ENCODE data around the gene SH3BP1.

Gene SH3BP1

GRCh38 chr22:37664249-37665101 is 25.0 kb downstream of the SH3BP1 start:
- ChIA-PET POLR2A (no interaction called here), CTCF (interaction anchor here (1.5 to 21.9 kb wide), 4 partner anchors 16 to 58 kb away, joined by 5 to 315 read pairs (median 128); partner anchors contain the start of genes LGALS1 and NOL12)
- no peak for DNase-seq (ENCODE audit: extremely low spot score)
- TF ChIP-seq CTCF (IDR thresholded peaks at IDR 0.05; ENCODE audit: control extremely low read depth, extremely low read depth, low read depth, missing control alignments) = no peak

- DNase-seq (ENCODE audit: extremely low spot score) = no peak
- no peak for TF ChIP-seq CTCF (IDR thresholded peaks at IDR 0.05; ENCODE audit: control extremely low read depth, extremely low read depth, low read depth, missing control alignments)
- POLR2A ChIA-PET = no interaction called here
- CTCF ChIA-PET = interaction anchor here (21.9 kb wide), 1 partner anchor 15 kb away, joined by 315 read pairs; the partner anchor contains the start of genes LGALS1 and NOL12
Observed at GRCh38 chr22:37665487-37665886, 26.0 kb downstream of the SH3BP1 start.

DNA sequence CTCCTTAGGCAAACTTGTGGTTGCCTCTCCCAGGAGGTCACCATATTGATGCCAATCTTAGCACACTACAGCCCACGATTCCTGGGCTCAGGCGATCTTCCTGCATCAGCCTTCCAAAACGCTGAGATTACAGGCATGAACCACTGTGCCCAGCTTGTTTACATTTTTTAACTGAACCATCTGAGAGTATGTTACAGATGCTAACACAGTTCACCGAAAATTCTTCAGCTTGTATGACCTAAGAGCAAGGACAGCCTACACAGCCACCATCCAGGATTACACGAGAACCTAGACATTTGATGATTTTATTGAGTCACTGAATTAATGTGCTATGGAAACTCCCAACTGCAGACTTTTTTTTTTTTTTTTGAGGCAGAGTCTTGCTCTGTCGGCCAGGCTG is 30.1 kb downstream of the SH3BP1 start:
- ChIA-PET POLR2A (interaction anchor here (1.2 kb wide), 1 partner anchor 8 kb away, joined by 4 read pairs; no protein-coding TSS in a partner anchor), CTCF (interaction anchor here (1.0 to 21.9 kb wide), 5 partner anchors 9 to 33 kb away, joined by 3 to 315 read pairs (median 14); partner anchors contain the start of genes LGALS1, NOL12, PDXP and SH3BP1)
- no peak for TF ChIP-seq CTCF (IDR thresholded peaks at IDR 0.05; ENCODE audit: control extremely low read depth, extremely low read depth, low read depth, missing control alignments)
- no peak for DNase-seq (ENCODE audit: extremely low spot score)

- DNase-seq (ENCODE audit: extremely low spot score) = no peak
- CTCF ChIA-PET = interaction anchor here (0.7 to 21.9 kb wide), 7 partner anchors 8 to 47 kb away, joined by 3 to 315 read pairs (median 14); partner anchors contain the start of genes LGALS1, NOL12, PDXP and SH3BP1
- no peak for TF ChIP-seq CTCF (IDR thresholded peaks at IDR 0.05; ENCODE audit: control extremely low read depth, extremely low read depth, low read depth, missing control alignments)
- POLR2A ChIA-PET = interaction anchor here (0.6 to 1.3 kb wide), 3 partner anchors 14 to 266 kb away, joined by 3 to 5 read pairs (median 4); partner anchors contain the start of gene PDXP
Observed at GRCh38 chr22:37672206-37672919, 32.9 kb downstream of the SH3BP1 start.

DNA sequence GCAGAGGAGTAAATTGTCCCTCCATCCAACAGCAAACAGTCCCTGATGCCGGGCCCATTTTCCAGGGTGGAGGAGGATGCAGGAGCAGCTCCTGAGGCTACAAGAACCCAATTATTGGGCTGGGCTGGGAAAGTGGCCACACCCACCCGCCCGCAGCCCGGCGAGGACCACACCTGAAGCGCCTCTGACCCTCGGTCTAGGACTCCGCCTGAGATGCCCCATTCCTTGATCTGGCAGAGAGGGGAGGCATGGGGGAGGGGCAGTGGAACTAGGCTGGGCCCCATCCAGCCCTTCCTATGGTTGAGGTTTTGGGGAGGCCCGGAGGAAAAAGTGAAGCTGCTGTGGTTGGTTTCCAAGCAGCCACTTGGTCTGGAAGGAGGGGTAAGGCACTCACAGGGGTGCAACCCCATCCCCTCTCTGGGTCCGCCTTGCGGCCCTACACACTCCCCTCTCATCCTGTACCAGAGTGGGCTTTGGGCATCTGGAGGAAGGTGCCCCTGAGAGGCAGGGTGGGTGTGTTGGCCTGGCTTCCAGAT is 33.5 kb downstream of the SH3BP1 start:
- no peak for TF ChIP-seq CTCF (IDR thresholded peaks at IDR 0.05; ENCODE audit: control extremely low read depth, extremely low read depth, low read depth, missing control alignments)
- ChIA-PET POLR2A (no interaction called here), CTCF (interaction anchor here (1.5 to 21.9 kb wide), 5 partner anchors 7 to 48 kb away, joined by 4 to 315 read pairs (median 298); partner anchors contain the start of genes LGALS1, NOL12, PDXP and SH3BP1)
- no peak for DNase-seq (ENCODE audit: extremely low spot score)

- ChIA-PET POLR2A (interaction anchor here (4.4 kb wide), 1 partner anchor 15 kb away, joined by 39 read pairs; the partner anchor contains the start of gene PDXP), CTCF (interaction anchor here (13.8 to 21.9 kb wide), 3 partner anchors 6 to 32 kb away, joined by 298 to 315 read pairs (median 315); partner anchors contain the start of genes LGALS1, NOL12, PDXP and SH3BP1)
- DNase-seq (ENCODE audit: extremely low spot score) = no peak
- TF ChIP-seq CTCF (IDR thresholded peaks at IDR 0.05; ENCODE audit: control extremely low read depth, extremely low read depth, low read depth, missing control alignments) = no peak
Observed at GRCh38 chr22:37674248-37674647, 34.8 kb downstream of the SH3BP1 start.
